ENCODE results near the gene RRAS2. TPM values are rescaled to one million over a fixed set of nuclear protein-coding genes. Genes with fewer than 3 reads are reported as not detected.

The RRAS2 gene
- total and polyA plus RNA-seq, 9 of the 15 experiments (the other 6 are each of a cell fraction or from before 2014, with no cell fraction given) = 9.4 to 47.5 (median 37.6) TPM

DNA sequence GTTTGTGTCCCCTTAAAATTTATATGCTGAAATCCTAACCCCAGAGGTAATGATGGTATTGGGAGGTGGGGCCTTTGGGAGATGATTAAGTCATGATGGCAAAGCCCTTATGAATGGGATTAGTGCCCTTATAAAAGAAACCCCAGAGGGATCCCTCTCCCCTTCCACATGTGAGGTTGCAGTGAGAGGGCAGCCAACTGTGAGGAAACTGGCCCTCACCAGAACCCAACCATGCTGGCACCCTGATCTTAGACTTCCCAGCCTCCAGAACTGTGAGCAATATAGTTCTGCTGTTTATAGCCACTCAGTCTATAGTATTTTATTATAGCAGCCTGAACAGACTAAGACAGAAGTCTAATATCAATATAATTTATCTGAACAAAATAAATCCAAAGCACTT is 27.1 kb upstream of the RRAS2 start (continued):
- TF ChIP-seq, protein P1, sequence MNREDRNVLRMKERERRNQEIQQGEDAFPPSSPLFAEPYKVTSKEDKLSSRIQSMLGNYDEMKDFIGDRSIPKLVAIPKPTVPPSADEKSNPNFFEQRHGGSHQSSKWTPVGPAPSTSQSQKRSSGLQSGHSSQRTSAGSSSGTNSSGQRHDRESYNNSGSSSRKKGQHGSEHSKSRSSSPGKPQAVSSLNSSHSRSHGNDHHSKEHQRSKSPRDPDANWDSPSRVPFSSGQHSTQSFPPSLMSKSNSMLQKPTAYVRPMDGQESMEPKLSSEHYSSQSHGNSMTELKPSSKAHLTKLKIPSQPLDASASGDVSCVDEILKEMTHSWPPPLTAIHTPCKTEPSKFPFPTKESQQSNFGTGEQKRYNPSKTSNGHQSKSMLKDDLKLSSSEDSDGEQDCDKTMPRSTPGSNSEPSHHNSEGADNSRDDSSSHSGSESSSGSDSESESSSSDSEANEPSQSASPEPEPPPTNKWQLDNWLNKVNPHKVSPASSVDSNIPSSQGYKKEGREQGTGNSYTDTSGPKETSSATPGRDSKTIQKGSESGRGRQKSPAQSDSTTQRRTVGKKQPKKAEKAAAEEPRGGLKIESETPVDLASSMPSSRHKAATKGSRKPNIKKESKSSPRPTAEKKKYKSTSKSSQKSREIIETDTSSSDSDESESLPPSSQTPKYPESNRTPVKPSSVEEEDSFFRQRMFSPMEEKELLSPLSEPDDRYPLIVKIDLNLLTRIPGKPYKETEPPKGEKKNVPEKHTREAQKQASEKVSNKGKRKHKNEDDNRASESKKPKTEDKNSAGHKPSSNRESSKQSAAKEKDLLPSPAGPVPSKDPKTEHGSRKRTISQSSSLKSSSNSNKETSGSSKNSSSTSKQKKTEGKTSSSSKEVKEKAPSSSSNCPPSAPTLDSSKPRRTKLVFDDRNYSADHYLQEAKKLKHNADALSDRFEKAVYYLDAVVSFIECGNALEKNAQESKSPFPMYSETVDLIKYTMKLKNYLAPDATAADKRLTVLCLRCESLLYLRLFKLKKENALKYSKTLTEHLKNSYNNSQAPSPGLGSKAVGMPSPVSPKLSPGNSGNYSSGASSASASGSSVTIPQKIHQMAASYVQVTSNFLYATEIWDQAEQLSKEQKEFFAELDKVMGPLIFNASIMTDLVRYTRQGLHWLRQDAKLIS (CRISPR knock-in tag; IDR thresholded peaks at IDR 0.05) = no peak
- no peak for TF ChIP-seq NFE2L1 (tag; IDR thresholded peaks at IDR 0.05; ENCODE audit: borderline replicate concordance, low read depth)
- TF ChIP-seq KDM4B (IDR thresholded peaks at IDR 0.05; ENCODE audit: borderline replicate concordance in 2 of 2, low read depth in 1 of 2) = no peak
- TF ChIP-seq POLR2A (conservative IDR thresholded peaks at IDR 0.05) = no peak
- no peak for TF ChIP-seq SLC30A9 (CRISPR knock-in tag; IDR thresholded peaks at IDR 0.05)

DNA sequence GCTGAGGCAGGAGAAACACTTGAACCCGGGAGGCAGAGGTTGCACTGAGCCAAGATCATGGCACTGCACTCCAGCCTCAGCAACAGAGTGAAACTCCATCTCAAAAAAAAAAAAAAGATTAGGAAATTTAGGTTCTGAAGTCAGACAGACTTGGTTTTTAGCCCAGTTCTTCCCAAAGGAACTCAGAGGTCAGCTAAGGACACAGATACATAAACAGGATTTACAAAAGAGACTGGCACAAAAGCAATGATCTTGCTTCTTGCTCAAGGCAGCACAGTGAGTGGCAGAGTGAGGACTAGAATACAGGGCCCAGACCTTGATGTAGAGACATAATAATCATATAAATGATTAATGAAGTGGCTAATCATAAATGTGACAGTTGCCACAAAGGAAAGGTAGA is 25.4 kb upstream of the RRAS2 start:
- TF ChIP-seq BRD9 (IDR thresholded peaks at IDR 0.05; ENCODE audit: low read depth, partially characterized antibody) (no peak), CBX1 (IDR thresholded peaks at IDR 0.05; ENCODE audit: low read depth) (no peak), RBFOX2 (IDR thresholded peaks at IDR 0.05; ENCODE audit: low read depth, low read length) (no peak), FOXA3 (CRISPR knock-in tag; conservative IDR thresholded peaks at IDR 0.05 in 1 of 2, IDR thresholded peaks at IDR 0.05 in 1 of 2) (no peak), ZNF263 (CRISPR knock-in tag; IDR thresholded peaks at IDR 0.05; ENCODE audit: borderline replicate concordance) (no peak), KDM2B (CRISPR knock-in tag; IDR thresholded peaks at IDR 0.05) (no peak), ZEB2 (IDR thresholded peaks at IDR 0.05) (no peak), PRPF4 (IDR thresholded peaks at IDR 0.05; ENCODE audit: insufficient read depth, low read depth, low read length, poor library complexity, severe bottlenecking) (no peak), SMAD1 (IDR thresholded peaks at IDR 0.05; ENCODE audit: low read depth, low read length, partially characterized antibody) (no peak)
- TF ChIP-seq, protein P2, sequence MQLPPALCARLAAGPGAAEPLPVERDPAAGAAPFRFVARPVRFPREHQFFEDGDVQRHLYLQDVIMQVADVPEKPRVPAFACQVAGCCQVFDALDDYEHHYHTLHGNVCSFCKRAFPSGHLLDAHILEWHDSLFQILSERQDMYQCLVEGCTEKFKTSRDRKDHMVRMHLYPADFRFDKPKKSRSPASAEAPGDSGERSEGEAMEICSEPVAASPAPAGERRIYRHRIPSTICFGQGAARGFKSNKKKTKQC (CRISPR knock-in tag; IDR thresholded peaks at IDR 0.05) = no peak
- H4K20me1 ChIP-seq (replicated peaks; ENCODE audit: control insufficient read depth, insufficient read depth, low read length) = 0 out of 2 replicates have a peak, but pooled peaks cover 2% of the 10 kb centered on the region
- H3K4me2 ChIP-seq (ENCODE audit: insufficient read depth, low read length) = no peak overlapping the region
- no peak overlapping the region for H3K4me3 ChIP-seq
- intact Hi-C loops (cut with micrococcal nuclease) (no loop called here), in situ Hi-C loops (cut with MboI) (no loop called here)
- H3K9me3 ChIP-seq (replicated peaks; ENCODE audit: control insufficient read depth, insufficient read depth, low read depth, low read length) = no peaks in the 10 kb centered on the region
- no peaks in the 10 kb centered on the region for H3K79me2 ChIP-seq (ENCODE audit: control insufficient read depth, insufficient read depth, low read length)
- no peaks in the 10 kb centered on the region for H3K9me1 ChIP-seq (ENCODE audit: control insufficient read depth, insufficient read depth, low read length)
- ChIA-PET CTCF (ENCODE audit: low intra/inter-chr PET ratio) (no interaction called here), POLR2A (interaction anchor here (0.9 kb wide), 1 partner anchor 13 kb away, joined by 5 read pairs; no protein-coding TSS in a partner anchor)
- no peak overlapping the region for H2AFZ ChIP-seq (ENCODE audit: low read depth, low read length)
- H3K9ac ChIP-seq (ENCODE audit: insufficient read depth in 1 of 2, low read depth in 2 of 2, low read length in 2 of 2) = no peak overlapping the region
- no peaks in the 10 kb centered on the region for H3K36me3 ChIP-seq (ENCODE audit: control insufficient read depth, insufficient read depth, low read length)
- H3K27me3 ChIP-seq (ENCODE audit: control insufficient read depth in 2 of 2, insufficient read depth in 2 of 2, low read length in 2 of 2) = peaks cover 23 to 32% of the 10 kb centered on the region in 2 experiments; a peak in 4 of 5 replicates
- BruUV-seq (replicated peaks) = no TSS peak
- ATAC-seq (no peak), DNase-seq (ENCODE audit: extremely low read depth in 1 of 4, low spot score in 3 of 4) (no peak), FAIRE-seq (no peak)
- H3K4me1 ChIP-seq (replicated peaks in 1 of 2; ENCODE audit: control insufficient read depth in 2 of 2, insufficient read depth in 2 of 2, low read length in 2 of 2) = peaks cover 0 to 6% of the 10 kb centered on the region in 2 experiments; a peak in 1 of 5 replicates
- no CpG with 5 or more reads among the region's 1 CpG for WGBS (ENCODE audit: insufficient coverage, low coverage, missing lambda C conversion rate)
- H3K27ac ChIP-seq (ENCODE audit: extremely low read depth, low read depth, low read length) = no peak overlapping the region
